Measurements from ENCODE around the gene PDSS1. TPM values are rescaled to one million over a fixed set of nuclear protein-coding genes. Genes with fewer than 3 reads are reported as not detected.
"Not testable (repeated sequence)": the region's sequence is repeated elsewhere in the genome, so short reads cannot be mapped to it uniquely, and the experiment has no call there.

PDSS1 gene, protein sequence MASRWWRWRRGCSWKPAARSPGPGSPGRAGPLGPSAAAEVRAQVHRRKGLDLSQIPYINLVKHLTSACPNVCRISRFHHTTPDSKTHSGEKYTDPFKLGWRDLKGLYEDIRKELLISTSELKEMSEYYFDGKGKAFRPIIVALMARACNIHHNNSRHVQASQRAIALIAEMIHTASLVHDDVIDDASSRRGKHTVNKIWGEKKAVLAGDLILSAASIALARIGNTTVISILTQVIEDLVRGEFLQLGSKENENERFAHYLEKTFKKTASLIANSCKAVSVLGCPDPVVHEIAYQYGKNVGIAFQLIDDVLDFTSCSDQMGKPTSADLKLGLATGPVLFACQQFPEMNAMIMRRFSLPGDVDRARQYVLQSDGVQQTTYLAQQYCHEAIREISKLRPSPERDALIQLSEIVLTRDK
- total RNA-seq (10 to 100 TPM; 32.0 to 34.7 TPM), polyA plus RNA-seq (3.0 TPM)

DNA sequence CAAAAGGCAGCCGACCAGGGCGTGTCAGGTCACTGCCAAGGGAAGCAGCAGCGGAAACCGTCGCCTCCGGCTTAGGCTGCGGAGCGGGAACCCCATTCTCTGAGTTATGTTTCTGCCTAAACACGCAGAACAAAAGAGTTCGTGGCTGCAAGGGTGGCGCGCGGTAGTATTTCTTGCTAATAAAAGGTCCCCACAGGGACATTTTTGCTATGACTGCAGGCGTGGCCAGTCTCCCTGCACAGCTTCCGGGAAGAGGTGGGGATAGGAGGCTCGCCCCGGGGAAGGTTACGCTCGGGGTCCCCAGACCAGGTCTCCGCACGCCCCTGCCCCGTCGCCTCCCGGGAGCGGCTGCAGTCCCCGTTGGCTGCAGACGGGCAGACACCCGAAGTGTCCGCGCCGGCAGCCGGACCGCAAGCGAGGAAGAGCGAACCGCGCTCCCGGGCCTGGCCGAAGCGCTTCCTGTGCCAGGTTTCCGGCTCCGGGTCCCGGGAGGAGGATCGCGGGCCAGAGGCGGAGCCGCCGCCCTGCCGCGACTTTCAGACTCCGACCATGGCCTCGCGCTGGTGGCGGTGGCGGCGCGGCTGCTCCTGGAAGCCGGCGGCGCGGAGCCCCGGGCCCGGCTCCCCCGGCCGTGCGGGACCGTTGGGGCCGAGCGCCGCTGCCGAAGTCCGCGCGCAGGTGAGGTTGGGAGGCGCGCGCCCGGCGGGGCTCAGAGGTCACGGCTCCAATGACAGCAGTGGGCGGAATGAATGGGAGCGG, at the start of gene PDSS1:
PDSS1 (plus strand) TSS at position 539 of the 759 bp plus-strand sequence; CDS start at position 550, 11 bp downstream.
- Histone ChIP-seq H3K4me3 (ENCODE audit: low read length) (peak within 1 kb of the TSS; percentile 87), H3K4me1 (ENCODE audit: insufficient read depth, low read length) (peaks cover 17% of the 10 kb centered on the region), H3K27ac (ENCODE audit: low read depth, low read length) (peak within 1 kb of the TSS; percentile 71), H3K27me3 (ENCODE audit: insufficient read depth, low read length, poor library complexity, severe bottlenecking) (no peaks in the 10 kb centered on the region), H3K36me3 (ENCODE audit: insufficient read depth, low read length) (no peaks in the 10 kb centered on the region), H3K9me3 (ENCODE audit: low read length) (no peaks in the 10 kb centered on the region)
- Mint-ChIP-seq H3K4me3 (peak within 1 kb of the TSS; percentile 88 to 97 (median 96)), H3K4me1 (peaks cover 23 to 32% (median 24%) of the 10 kb centered on the region in 3 donors), H3K36me3 (peaks cover 0 to 18% (median under 1%) of the 10 kb centered on the region in 3 donors), H3K27ac (peak within 1 kb of the TSS; percentile 70 to 95 (median 92)), H3K27me3 (peaks cover 0 to 3% of the 10 kb centered on the region in 2 donors), H3K9me3 (peaks cover 0 to 2% (median 0%) of the 10 kb centered on the region in 5 donors)
- CTCF ChIA-PET: interaction anchor here (0.5 to 2.3 kb wide), 5 partner anchors 10 to 29 kb away, joined by 3 to 8 read pairs (median 5); no protein-coding TSS in a partner anchor
- DNase-seq: peak; percentile 41 to 76 (median 60)
- POLR2A ChIA-PET: interaction anchor here (0.6 to 1.0 kb wide), 3 partner anchors 11 to 185 kb away, joined by 3 to 6 read pairs (median 4); no protein-coding TSS in a partner anchor

DNA sequence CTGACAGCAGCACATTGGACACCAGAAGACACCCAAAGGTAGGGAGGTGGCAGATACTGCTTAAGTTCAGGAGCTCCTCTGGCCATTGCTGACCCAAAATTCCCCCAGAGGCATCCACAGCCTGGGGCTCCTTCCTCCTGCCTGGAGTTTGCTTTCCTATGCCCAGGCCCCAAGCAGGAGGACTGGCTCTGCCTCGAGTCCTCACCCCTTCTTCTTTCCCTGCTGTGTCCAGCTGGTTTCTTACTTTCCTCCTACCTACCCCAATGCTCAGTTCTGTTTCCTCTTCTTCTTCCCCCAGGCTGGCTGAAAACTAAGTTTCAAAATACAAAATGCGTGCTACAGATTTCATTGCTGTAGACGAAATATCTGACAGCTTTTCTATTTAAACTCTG, 49.3 kb upstream of the PDSS1 start:
- peak overlapping the region in 1 of 8 donors; percentile 26 for H3K27ac Mint-ChIP-seq
- POLR2A ChIA-PET: not testable (repeated sequence)

DNA sequence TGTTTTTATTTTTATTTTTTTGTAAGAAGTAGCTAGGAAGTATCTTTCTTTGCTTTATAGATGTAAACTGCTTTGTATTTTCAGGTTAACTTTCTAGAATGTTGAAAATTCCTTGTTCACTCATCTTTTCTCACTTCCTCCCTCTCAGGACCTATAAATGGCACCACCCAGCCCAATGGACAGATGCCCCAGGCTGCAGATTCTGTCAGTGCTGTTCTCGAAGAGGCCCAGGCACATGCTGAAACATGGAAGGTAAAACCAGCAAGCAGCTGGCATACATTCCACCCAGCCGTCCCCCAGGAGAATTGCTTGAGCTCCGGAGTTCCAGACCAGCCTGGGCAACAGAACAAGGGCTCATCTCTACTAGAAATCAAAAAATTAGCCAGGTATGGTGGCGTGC, 47.1 kb upstream of the PDSS1 start:
- Mint-ChIP-seq H3K4me1 (no peaks in the 10 kb centered on the region), H3K27ac (no peak overlapping the region), H3K4me3 (no peak overlapping the region), H3K36me3 (no peaks in the 10 kb centered on the region), H3K27me3 (peaks cover 4 to 20% of the 10 kb centered on the region in 2 donors), H3K9me3 (no peaks in the 10 kb centered on the region)
- Histone ChIP-seq H3K36me3 (ENCODE audit: insufficient read depth, low read length) (no peaks in the 10 kb centered on the region), H3K4me1 (ENCODE audit: insufficient read depth, low read length) (no peaks in the 10 kb centered on the region), H3K9me3 (ENCODE audit: low read length) (no peaks in the 10 kb centered on the region), H3K4me3 (ENCODE audit: low read length) (no peak overlapping the region), H3K27ac (ENCODE audit: low read depth, low read length) (no peak overlapping the region), H3K27me3 (ENCODE audit: insufficient read depth, low read length, poor library complexity, severe bottlenecking) (no peaks in the 10 kb centered on the region)
- no peak for DNase-seq
- ChIA-PET POLR2A (no interaction called here), CTCF (no interaction called here)

More for the DNA sequence above, 49.3 kb upstream of the PDSS1 start:
- H3K27ac ChIP-seq (ENCODE audit: low read depth, low read length); CTCF ChIA-PET; H3K4me1 ChIP-seq (ENCODE audit: insufficient read depth, low read length); H3K27me3 ChIP-seq (ENCODE audit: insufficient read depth, low read length, poor library complexity, severe bottlenecking); H3K4me1 Mint-ChIP-seq; DNase-seq; H3K36me3 Mint-ChIP-seq; H3K9me3 ChIP-seq (ENCODE audit: low read length); H3K36me3 ChIP-seq (ENCODE audit: insufficient read depth, low read length); H3K4me3 ChIP-seq (ENCODE audit: low read length); H3K9me3 Mint-ChIP-seq; H3K4me3 Mint-ChIP-seq: not testable (repeated sequence)
- peaks cover 4 to 18% of the 10 kb centered on the region in 2 donors for H3K27me3 Mint-ChIP-seq

DNA sequence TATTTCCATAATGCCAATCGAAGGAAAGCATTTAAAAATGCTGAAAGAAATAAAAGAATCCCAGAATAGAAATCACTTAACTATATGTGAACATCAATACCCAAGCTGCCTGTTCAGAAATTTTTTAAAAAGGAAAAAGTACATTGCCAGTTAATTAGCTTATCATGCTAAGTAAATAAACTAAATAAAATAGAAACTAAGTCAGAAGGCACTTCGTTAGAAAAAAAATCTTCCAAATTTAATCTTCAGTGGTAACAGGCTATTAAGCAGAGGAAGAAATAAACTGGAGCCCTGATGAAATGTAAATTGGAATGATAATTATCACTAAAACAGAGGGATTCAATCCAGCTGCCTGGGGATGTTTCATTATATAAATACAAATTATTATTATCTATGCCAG, 46.0 kb upstream of the PDSS1 start:
- DNase-seq; H3K27me3 ChIP-seq (ENCODE audit: insufficient read depth, low read length, poor library complexity, severe bottlenecking); H3K9me3 ChIP-seq (ENCODE audit: low read length); H3K36me3 Mint-ChIP-seq; CTCF ChIA-PET; H3K4me1 ChIP-seq (ENCODE audit: insufficient read depth, low read length); H3K27ac ChIP-seq (ENCODE audit: low read depth, low read length); H3K9me3 Mint-ChIP-seq; H3K4me3 ChIP-seq (ENCODE audit: low read length); H3K36me3 ChIP-seq (ENCODE audit: insufficient read depth, low read length); H3K4me3 Mint-ChIP-seq; H3K4me1 Mint-ChIP-seq: not testable (repeated sequence)
- POLR2A ChIA-PET: interaction anchor here (0.6 kb wide), 1 partner anchor 195 kb away, joined by 7 read pairs; no protein-coding TSS in a partner anchor
- H3K27ac Mint-ChIP-seq: peak overlapping the region in 1 of 8 donors; percentile 58
- H3K27me3 Mint-ChIP-seq: peaks cover 4 to 20% of the 10 kb centered on the region in 2 donors

DNA sequence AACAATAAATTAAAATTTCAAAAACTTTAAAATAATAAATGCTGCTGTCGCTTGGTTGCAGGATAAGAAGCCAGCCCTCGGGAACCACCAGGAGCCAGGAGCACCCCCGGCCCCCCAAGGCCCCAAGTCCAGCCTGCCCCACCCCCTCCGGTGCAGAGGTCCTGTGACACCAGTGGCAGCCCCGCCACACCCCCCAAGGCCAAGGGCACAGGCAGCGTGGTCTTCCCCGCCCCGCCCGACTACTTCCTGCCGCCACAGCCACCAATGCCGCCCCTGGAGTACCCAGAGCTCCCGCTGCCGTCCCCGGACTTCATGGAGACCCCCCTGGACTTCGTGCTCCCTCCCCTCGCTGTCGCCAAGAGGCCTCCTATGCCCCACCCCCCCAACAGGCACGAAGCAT, 44.5 kb upstream of the PDSS1 start:
- peaks cover 0 to 6% (median 0%) of the 10 kb centered on the region in 3 donors for H3K36me3 Mint-ChIP-seq
- POLR2A ChIA-PET: no interaction called here
- no peak overlapping the region for H3K4me3 Mint-ChIP-seq
- no peak for DNase-seq
- H3K27ac Mint-ChIP-seq: no peak overlapping the region
- H3K27me3 Mint-ChIP-seq: peaks cover 7 to 20% of the 10 kb centered on the region in 2 donors
- no peaks in the 10 kb centered on the region for H3K9me3 Mint-ChIP-seq
- no peak overlapping the region for H3K4me3 ChIP-seq (ENCODE audit: low read length)
- H3K27me3 ChIP-seq (ENCODE audit: insufficient read depth, low read length, poor library complexity, severe bottlenecking): no peaks in the 10 kb centered on the region
- H3K9me3 ChIP-seq (ENCODE audit: low read length): no peaks in the 10 kb centered on the region
- no peak overlapping the region for H3K27ac ChIP-seq (ENCODE audit: low read depth, low read length)
- CTCF ChIA-PET: no interaction called here
- H3K4me1 ChIP-seq (ENCODE audit: insufficient read depth, low read length): no peaks in the 10 kb centered on the region
- no peaks in the 10 kb centered on the region for H3K4me1 Mint-ChIP-seq
- H3K36me3 ChIP-seq (ENCODE audit: insufficient read depth, low read length): no peaks in the 10 kb centered on the region

DNA sequence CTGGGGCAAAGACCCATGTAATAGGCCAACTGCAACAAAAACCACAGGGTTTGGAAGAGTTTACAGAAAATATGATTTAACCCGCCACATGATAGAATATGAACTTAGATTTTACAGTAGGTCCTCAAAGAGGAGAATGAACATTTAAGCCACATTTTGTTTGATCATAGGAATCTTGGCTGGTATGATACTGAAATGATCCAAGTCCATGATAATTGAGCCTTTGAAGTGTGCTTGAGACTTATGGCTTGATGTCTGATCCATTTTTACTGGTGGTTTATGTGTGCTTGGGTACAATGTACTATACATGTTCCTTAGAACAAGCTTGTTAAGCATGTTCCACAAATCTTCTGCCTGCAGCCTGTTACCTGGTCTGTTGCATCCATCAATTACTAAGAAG, 41.8 kb upstream of the PDSS1 start:
- POLR2A ChIA-PET: no interaction called here
- Mint-ChIP-seq H3K27ac (no peak overlapping the region), H3K4me1 (no peaks in the 10 kb centered on the region), H3K27me3 (peaks cover 19 to 24% of the 10 kb centered on the region in 2 donors), H3K9me3 (no peaks in the 10 kb centered on the region), H3K36me3 (peaks cover 0 to 10% (median 0%) of the 10 kb centered on the region in 3 donors), H3K4me3 (no peak overlapping the region)
- CTCF ChIA-PET: no interaction called here
- no peaks in the 10 kb centered on the region for H3K9me3 ChIP-seq (ENCODE audit: low read length)
- DNase-seq: no peak
- H3K27me3 ChIP-seq (ENCODE audit: insufficient read depth, low read length, poor library complexity, severe bottlenecking): peaks cover under 1% of the 10 kb centered on the region
- H3K27ac ChIP-seq (ENCODE audit: low read depth, low read length): no peak overlapping the region
- no peaks in the 10 kb centered on the region for H3K4me1 ChIP-seq (ENCODE audit: insufficient read depth, low read length)
- H3K4me3 ChIP-seq (ENCODE audit: low read length): no peak overlapping the region
- H3K36me3 ChIP-seq (ENCODE audit: insufficient read depth, low read length): no peaks in the 10 kb centered on the region

DNA sequence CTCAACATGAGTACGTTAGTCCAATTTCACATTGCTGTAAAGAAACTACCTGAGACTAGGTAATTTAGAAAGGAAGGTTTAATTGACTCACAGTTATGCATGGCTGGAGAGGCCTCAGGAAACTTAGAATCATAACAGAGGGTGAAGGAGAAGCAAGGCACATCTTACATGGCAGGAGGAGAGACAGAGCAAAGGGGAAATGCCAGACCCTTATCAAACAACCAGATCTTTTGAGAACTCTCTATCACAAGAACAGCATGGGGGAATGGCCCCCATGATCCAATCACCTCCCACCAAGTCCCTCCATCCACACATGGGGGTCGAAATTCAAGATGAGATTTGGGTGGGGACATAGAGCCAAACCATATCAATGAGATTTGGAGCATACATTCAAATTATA, 34.6 kb upstream of the PDSS1 start:
- H3K4me3 ChIP-seq (ENCODE audit: low read length): no peak overlapping the region
- H3K27me3 Mint-ChIP-seq: peaks cover 31 to 36% of the 10 kb centered on the region in 2 donors
- DNase-seq: no peak
- H3K27ac Mint-ChIP-seq: no peak overlapping the region
- peaks cover 4% of the 10 kb centered on the region for H3K27me3 ChIP-seq (ENCODE audit: insufficient read depth, low read length, poor library complexity, severe bottlenecking)
- no peaks in the 10 kb centered on the region for H3K36me3 ChIP-seq (ENCODE audit: insufficient read depth, low read length)
- peaks cover 0 to 7% (median 0%) of the 10 kb centered on the region in 5 donors for H3K9me3 Mint-ChIP-seq
- H3K4me1 ChIP-seq (ENCODE audit: insufficient read depth, low read length): no peaks in the 10 kb centered on the region
- H3K9me3 ChIP-seq (ENCODE audit: low read length): no peaks in the 10 kb centered on the region
- no peaks in the 10 kb centered on the region for H3K4me1 Mint-ChIP-seq
- peaks cover 0 to 11% (median 0%) of the 10 kb centered on the region in 3 donors for H3K36me3 Mint-ChIP-seq
- H3K4me3 Mint-ChIP-seq: no peak overlapping the region
- ChIA-PET POLR2A (no interaction called here), CTCF (no interaction called here)
- no peak overlapping the region for H3K27ac ChIP-seq (ENCODE audit: low read depth, low read length)

All from CD8-positive, alpha-beta memory T cell (primary cell).